ENCODE results near the gene NEK8.

Gene NEK8

GRCh38 chr17:28737316-28737715 is 8.7 kb downstream of the NEK8 start:
- TF ChIP-seq CTCF (conservative IDR thresholded peaks at IDR 0.05; ENCODE audit: low read depth, low read length): no peak
- no peak overlapping the region for H3K4me3 ChIP-seq (ENCODE audit: low read depth, low read length)
- DNase-seq (ENCODE audit: low read depth): no peak

DNA sequence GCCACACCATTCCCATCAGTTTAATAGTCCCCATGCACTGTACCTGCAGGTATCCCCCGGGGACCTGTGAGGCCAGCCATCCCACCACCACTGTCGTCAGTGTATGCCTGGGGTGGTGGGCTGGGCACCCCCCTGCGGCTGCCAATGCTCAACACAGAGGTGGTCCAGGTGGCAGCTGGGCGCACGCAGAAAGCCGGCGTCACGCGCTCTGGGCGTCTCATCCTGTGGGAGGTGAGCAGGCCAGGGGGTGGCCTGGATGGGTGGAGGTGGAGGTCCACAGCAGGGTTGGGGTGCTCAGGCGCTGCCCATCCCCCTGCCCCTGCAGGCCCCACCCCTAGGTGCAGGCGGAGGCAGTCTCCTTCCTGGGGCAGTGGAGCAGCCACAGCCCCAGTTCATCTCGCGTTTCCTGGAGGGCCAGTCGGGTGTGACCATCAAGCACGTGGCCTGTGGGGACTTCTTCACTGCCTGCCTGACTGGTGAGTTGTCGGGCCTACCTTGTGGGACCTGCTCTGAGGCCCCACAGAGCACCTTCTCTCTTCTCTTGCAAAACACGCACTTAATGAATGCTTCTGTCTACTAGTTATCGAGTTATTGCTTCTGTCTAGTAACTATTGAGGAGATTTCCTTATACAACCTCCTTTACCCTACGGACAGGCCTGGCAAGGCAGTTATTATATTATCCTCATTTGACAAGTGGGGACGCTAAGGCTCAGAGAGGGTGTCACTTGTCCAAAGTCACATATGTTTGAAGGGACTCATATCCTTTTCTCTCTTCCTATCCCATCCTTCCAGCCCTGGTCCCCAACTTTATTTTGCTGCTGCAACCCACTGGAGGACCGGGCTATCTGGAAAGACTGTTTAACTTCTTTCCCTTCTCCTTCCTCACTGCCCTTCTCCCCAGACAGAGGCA is 9.4 kb downstream of the NEK8 start:
- no peak overlapping the region for H3K4me3 ChIP-seq (ENCODE audit: low read depth, low read length)
- TF ChIP-seq CTCF (conservative IDR thresholded peaks at IDR 0.05; ENCODE audit: low read depth, low read length): no peak
- DNase-seq (ENCODE audit: low read depth): no peak

DNA sequence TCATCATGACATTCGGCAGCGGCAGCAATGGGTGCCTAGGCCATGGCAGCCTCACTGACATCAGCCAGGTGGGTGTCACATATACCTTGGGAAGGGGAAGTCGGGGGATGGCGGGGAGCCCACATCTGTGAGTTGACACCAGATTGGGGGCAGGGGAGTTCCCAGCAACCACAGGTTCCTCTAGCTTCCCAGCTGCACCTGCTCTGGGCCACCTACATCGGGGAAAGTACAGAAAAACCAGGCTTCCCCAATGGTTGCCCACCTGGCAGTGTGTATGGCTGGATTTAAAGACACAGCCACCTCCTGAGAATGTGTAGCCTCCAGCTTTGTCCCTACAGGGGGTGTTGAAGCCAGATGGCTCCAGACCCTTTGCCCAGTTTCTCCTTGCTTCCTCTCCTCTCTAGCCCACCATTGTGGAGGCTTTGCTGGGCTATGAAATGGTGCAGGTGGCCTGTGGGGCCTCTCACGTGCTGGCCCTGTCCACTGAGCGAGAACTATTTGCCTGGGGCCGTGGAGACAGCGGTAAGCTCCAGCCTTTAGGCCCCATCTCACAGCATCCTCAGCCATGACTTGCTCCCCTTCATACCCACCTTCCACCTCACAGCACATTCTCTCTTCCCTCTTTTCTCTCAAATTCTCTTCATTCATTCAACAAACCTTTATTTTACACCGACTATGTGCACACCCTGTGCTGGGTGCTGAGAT is 10.2 kb downstream of the NEK8 start:
- DNase-seq (ENCODE audit: low read depth): no peak
- no peak overlapping the region for H3K4me3 ChIP-seq (ENCODE audit: low read depth, low read length)
- no peak for TF ChIP-seq CTCF (conservative IDR thresholded peaks at IDR 0.05; ENCODE audit: low read depth, low read length)

- TF ChIP-seq CTCF (conservative IDR thresholded peaks at IDR 0.05; ENCODE audit: low read depth, low read length): no peak
- no peak for DNase-seq (ENCODE audit: low read depth)
- H3K4me3 ChIP-seq (ENCODE audit: low read depth, low read length): no peak overlapping the region
Observed at GRCh38 chr17:28740406-28741357, 12.1 kb downstream of the NEK8 start.

DNA sequence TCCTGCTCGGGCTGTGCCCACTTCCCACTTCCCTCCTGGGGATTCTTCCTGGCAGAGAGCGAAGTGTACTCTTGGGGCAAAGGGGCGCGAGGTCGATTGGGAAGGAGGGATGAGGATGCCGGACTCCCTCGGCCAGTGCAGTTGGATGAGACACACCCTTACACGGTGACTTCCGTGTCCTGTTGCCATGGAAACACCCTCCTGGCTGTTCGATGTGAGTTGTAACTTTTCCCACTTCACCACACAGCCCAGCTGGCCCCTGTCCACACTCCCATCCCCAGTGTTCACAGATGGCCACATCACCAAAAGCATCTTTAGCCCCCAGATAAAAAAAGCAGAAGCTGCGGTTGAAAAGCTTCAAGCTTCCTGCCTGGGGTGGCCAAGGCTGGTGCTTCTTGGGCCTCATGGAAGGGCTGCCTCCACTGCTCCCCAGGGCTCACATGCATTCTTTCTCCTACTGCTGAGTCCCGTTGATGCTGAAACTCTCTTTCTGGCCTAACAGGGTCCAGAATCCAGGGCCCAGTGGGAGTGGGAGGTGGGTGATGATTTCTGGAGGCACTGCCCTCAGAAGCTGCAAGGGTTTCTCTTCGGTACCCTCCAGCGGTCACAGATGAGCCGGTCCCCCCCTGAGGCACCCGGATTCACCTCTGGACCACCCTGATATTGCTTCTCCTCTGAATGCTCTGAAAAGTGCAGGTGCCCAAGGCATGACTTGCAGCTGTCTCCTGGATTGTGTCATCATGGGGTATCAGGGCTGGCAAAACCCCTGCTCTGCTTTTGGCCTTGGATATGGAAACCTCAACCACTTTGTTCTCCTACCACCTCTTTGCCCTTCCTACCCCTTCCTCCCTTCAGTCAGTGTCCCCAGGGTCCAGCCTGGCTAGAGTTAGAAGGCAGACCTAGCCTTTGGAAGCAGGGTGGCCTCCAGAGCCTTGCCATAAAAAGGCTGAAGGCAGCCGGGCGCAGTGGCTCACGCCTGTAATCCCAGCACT is 13.1 kb downstream of the NEK8 start:
- no peak for TF ChIP-seq CTCF (conservative IDR thresholded peaks at IDR 0.05; ENCODE audit: low read depth, low read length)
- H3K4me3 ChIP-seq (ENCODE audit: low read depth, low read length): no peak overlapping the region
- DNase-seq (ENCODE audit: low read depth): no peak

Measured in choroid plexus epithelial cell (primary cell).